Glomerular visceral epithelial cell (primary cell): ENCODE results near the gene WWC1.

Source experiments
- DNase-seq: peaks from one replicate; pipeline ENCODE4 v3.0.0-alpha.2; 2016; ENCODE audit errors: extremely low spot score

The WWC1 gene

DNA sequence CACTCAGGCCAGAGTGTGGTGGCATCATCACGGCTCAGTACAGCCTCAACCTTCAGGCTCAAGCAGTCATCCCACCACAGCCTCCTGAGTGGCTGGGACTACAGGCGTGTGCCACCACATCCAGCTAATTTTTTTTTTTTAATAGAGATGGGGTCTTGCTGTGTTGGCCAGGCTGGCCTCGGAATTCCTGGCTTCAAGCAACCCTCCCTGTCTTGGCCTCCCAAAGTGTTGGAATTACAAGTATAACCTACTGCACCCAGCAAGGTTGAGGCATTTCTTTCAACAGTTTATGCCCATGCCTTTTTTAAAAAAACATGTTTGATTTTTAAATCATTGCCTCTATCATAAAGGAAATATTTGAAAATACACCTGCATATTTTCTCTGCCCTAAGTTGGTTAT lies 197.6 kb downstream of the WWC1 start:
- DNase-seq, result no peak

DNA sequence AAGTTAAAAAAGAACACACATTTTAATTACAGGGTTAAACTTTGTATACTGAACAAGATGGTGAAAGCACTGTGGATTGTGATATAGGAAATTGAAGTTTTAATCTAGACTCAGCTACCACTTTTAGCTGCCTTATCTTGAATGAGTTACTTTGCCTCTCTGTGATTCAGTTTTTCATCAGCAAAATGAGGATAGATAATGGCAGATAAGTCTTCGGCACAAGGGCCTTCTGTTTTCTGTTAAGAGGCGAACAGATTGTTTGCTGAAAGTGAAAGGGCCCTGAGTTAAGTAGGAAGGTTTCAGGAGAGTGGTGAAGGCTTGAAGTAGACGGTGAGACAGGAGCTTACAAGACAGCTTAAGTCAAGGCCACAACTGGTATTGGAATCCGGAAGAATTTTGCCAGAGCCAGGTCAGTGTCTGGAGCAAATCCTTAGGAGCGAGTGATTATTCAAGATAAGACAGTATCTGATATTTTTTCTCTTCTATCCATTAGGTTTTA lies 202.7 kb downstream of the WWC1 start:
- DNase-seq, result no peak

DNA sequence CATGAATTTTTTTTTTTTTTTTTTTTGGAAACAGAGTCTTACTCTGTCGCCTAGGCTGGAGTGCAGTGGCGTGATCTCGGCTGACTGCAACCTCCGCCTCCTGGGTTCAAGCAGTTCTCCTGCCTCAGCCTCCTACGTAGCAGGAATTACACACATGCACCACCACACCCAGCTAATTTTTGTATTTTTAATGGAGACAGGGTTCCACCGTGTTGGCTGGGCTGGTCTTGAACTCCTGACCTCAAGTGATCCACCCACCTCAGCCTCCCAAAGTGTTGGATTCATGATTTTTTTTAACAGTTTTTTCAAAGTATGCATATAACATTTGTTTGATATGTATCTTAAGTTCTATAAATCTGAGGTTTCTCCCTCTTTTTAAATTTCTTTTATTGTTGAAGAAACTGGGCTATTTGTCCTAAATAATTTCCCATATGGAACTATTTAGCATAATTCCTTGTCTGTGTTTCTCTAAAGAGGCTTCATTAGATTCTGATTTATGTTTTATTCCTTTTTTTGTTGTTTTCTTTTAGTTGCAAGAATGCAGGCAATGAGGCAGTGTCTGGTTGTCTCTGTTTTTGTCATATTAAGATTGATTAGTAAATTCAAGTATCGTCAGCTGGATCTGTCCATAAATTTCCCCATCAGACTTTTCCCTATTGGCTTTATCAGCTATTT lies 211.3 kb downstream of the WWC1 start:
- DNase-seq, result no peak

DNA sequence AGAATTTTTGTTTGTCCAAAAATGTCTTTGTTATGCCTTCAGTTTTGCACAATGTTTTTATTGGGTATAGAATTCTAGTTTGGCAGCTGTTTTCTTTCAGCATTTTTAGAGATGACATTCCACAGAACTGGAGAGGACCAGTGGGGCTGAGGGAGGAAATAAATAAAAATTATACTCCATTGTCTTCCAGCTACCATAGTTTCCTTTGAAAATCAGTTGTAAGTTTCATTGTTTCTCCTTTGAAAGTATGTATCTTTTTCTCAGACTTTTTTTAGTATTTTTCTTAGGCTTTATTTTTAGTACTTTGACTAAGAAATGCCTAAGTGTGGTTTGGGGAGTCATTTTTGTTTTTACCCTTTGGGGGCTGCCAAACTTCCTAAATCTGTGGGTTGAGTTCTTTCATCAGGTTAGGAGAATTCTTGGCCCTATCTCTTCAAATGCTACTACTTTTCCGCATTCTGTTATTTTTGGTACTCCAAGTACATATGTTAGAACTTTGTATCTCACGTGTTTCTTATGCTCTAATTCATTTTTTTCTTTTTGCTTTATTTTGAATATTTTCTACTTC lies 222.5 kb downstream of the WWC1 start:
- no peak for DNase-seq
